ENCODE data around the gene FLNA. TPM values are rescaled to one million over a fixed set of nuclear protein-coding genes. Genes with fewer than 3 reads are reported as not detected.

The FLNA gene
- total and polyA plus RNA-seq, 2 donors (not counting 3 experiments of a cell fraction or from before 2014, with no cell fraction given) = 658 to 1,474 TPM

DNA sequence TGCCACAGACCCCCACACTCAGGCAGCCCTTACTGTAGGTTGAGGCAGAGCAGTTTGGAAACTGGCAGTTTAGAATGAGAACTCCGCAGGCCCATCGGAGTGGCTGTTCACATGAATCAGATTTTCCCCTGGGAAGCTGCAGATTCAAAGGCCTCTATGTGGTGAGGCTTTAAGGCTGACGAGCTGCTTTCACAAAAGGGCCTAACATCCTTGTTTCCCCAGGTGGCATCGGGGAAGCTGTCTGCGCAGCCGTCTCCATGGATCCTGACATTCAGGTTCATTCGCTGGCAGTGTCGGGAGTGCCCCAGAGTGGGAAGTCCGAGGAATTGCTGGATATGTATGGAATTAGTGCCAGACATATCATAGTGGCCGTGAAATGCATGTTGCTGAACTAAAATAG lies 45.1 kb downstream of the FLNA start:
- no peak for FAIRE-seq
- Histone ChIP-seq H3K4me1 (ENCODE audit: control insufficient read depth, extremely low read depth, insufficient read depth, low read length) (peaks cover 25% of the 10 kb centered on the region), H3K27ac (ENCODE audit: insufficient read depth, low read depth, low read length) (no peak overlapping the region), H2AFZ (ENCODE audit: low read depth, low read length) (no peak overlapping the region), H4K20me1 (replicated peaks; ENCODE audit: control insufficient read depth, extremely low read depth, insufficient read depth, low read length) (no peaks in the 10 kb centered on the region), H3K4me3 (replicated peaks in 1 of 3; ENCODE audit: insufficient read depth in 1 of 3, low read depth in 1 of 3, low read length in 3 of 3) (no peak overlapping the region), H3K9me3 (replicated peaks; ENCODE audit: control insufficient read depth, insufficient read depth, low read length) (no peaks in the 10 kb centered on the region), H3K9me1 (replicated peaks; ENCODE audit: control insufficient read depth, extremely low read depth, insufficient read depth, low read length) (no peaks in the 10 kb centered on the region), H3K9ac (replicated peaks; ENCODE audit: extremely low read depth, insufficient read depth, low read length) (no peak overlapping the region), H3K27me3 (ENCODE audit: control insufficient read depth in 2 of 2, insufficient read depth in 2 of 2, low read length in 2 of 2) (no peaks in the 10 kb centered on the region), H3K79me2 (ENCODE audit: control insufficient read depth, insufficient read depth, low read length) (no peaks in the 10 kb centered on the region), H3K36me3 (ENCODE audit: control insufficient read depth in 2 of 2, extremely low read depth in 1 of 2, insufficient read depth in 2 of 2, low read length in 2 of 2) (no peaks in the 10 kb centered on the region), H3K4me2 (ENCODE audit: insufficient read depth, low read length) (no peak overlapping the region)
- TF ChIP-seq JUN (IDR thresholded peaks at IDR 0.05; ENCODE audit: borderline replicate concordance, insufficient read depth, insufficient read length, low read depth) = no peak
- TF ChIP-seq POLR2AphosphoS5 (IDR thresholded peaks at IDR 0.05; ENCODE audit: insufficient read depth, low read depth, low read length) = no peak
- TF ChIP-seq, protein P1, sequence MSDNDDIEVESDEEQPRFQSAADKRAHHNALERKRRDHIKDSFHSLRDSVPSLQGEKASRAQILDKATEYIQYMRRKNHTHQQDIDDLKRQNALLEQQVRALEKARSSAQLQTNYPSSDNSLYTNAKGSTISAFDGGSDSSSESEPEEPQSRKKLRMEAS (IDR thresholded peaks at IDR 0.05; ENCODE audit: insufficient read depth, insufficient read length) = no peak
- TF ChIP-seq FOS (IDR thresholded peaks at IDR 0.05; ENCODE audit: borderline replicate concordance, insufficient read depth, low read length) = no peak
- TF ChIP-seq, protein P2, sequence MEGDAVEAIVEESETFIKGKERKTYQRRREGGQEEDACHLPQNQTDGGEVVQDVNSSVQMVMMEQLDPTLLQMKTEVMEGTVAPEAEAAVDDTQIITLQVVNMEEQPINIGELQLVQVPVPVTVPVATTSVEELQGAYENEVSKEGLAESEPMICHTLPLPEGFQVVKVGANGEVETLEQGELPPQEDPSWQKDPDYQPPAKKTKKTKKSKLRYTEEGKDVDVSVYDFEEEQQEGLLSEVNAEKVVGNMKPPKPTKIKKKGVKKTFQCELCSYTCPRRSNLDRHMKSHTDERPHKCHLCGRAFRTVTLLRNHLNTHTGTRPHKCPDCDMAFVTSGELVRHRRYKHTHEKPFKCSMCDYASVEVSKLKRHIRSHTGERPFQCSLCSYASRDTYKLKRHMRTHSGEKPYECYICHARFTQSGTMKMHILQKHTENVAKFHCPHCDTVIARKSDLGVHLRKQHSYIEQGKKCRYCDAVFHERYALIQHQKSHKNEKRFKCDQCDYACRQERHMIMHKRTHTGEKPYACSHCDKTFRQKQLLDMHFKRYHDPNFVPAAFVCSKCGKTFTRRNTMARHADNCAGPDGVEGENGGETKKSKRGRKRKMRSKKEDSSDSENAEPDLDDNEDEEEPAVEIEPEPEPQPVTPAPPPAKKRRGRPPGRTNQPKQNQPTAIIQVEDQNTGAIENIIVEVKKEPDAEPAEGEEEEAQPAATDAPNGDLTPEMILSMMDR (IDR thresholded peaks at IDR 0.05; ENCODE audit: extremely low read depth in 1 of 2, insufficient read depth in 1 of 2, low read depth in 1 of 2, low read length in 2 of 2) = no peak
- no peak for DNase-seq (ENCODE audit: low read depth, low spot score)
- no TSS peak for BruUV-seq (replicated peaks)
- dilution Hi-C loops (cut with MboI; ENCODE audit: extremely low pct_ligation_motif_present, low sequenced_read_pairs) = no loop called here
- CTCF ChIA-PET = no interaction called here
- intact Hi-C loops (cut with micrococcal nuclease) = no loop called here
- POLR2A ChIA-PET = no interaction called here

DNA sequence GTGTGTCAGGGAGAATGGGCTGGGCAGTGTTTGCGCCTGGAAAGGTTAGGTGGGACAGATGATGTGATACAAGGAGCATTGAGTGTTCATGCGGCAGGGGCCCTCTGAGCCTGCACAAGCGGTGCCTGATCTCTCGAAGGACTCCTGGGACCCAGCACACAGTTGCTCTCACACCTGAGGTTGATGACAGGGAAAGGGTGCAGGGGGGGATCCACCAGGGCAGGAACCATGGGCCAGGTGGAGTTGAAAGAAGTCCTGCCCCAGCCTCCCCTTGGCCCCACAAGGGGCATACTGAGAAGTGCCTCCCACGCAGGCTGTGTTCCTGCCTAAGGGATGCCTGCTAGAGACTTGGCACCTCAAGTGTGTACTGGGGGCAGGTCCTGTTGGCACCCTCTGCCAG lies 45.8 kb downstream of the FLNA start:
- intact Hi-C loops (cut with micrococcal nuclease) = no loop called here
- BruUV-seq (replicated peaks) = no TSS peak
- Histone ChIP-seq H3K27ac (ENCODE audit: insufficient read depth, low read depth, low read length) (no peak overlapping the region), H3K4me2 (ENCODE audit: insufficient read depth, low read length) (no peak overlapping the region), H3K9ac (replicated peaks; ENCODE audit: extremely low read depth, insufficient read depth, low read length) (no peak overlapping the region), H3K79me2 (ENCODE audit: control insufficient read depth, insufficient read depth, low read length) (no peaks in the 10 kb centered on the region), H3K9me1 (replicated peaks; ENCODE audit: control insufficient read depth, extremely low read depth, insufficient read depth, low read length) (no peaks in the 10 kb centered on the region), H3K4me1 (ENCODE audit: control insufficient read depth, extremely low read depth, insufficient read depth, low read length) (peaks cover 20% of the 10 kb centered on the region), H3K9me3 (replicated peaks; ENCODE audit: control insufficient read depth, insufficient read depth, low read length) (no peaks in the 10 kb centered on the region), H3K4me3 (replicated peaks in 1 of 3; ENCODE audit: insufficient read depth in 1 of 3, low read depth in 1 of 3, low read length in 3 of 3) (no peak overlapping the region), H2AFZ (ENCODE audit: low read depth, low read length) (no peak overlapping the region), H3K27me3 (ENCODE audit: control insufficient read depth in 2 of 2, insufficient read depth in 2 of 2, low read length in 2 of 2) (no peaks in the 10 kb centered on the region), H4K20me1 (replicated peaks; ENCODE audit: control insufficient read depth, extremely low read depth, insufficient read depth, low read length) (no peaks in the 10 kb centered on the region), H3K36me3 (ENCODE audit: control insufficient read depth in 2 of 2, extremely low read depth in 1 of 2, insufficient read depth in 2 of 2, low read length in 2 of 2) (no peaks in the 10 kb centered on the region)
- FAIRE-seq = no peak
- ChIA-PET CTCF (no interaction called here), POLR2A (no interaction called here)
- dilution Hi-C loops (cut with MboI; ENCODE audit: extremely low pct_ligation_motif_present, low sequenced_read_pairs) = no loop called here
- no peak for DNase-seq (ENCODE audit: low read depth, low spot score)
- no peak for TF ChIP-seq FOS (IDR thresholded peaks at IDR 0.05; ENCODE audit: borderline replicate concordance, insufficient read depth, low read length)
- TF ChIP-seq POLR2AphosphoS5 (IDR thresholded peaks at IDR 0.05; ENCODE audit: insufficient read depth, low read depth, low read length) = no peak
- no peak for TF ChIP-seq JUN (IDR thresholded peaks at IDR 0.05; ENCODE audit: borderline replicate concordance, insufficient read depth, insufficient read length, low read depth)
- no peak for TF ChIP-seq GATA2 (IDR thresholded peaks at IDR 0.05; ENCODE audit: insufficient read depth, insufficient read length, low read depth, low read length)
- TF ChIP-seq POLR2A (IDR thresholded peaks at IDR 0.05; ENCODE audit: low read depth, low read length) = no peak
- TF ChIP-seq MYC (IDR thresholded peaks at IDR 0.05; ENCODE audit: low read depth, low read length) = no peak
- TF ChIP-seq, protein P1 (IDR thresholded peaks at IDR 0.05; ENCODE audit: insufficient read depth, insufficient read length) = no peak
- TF ChIP-seq EZH2 (IDR thresholded peaks at IDR 0.05; ENCODE audit: borderline replicate concordance, low read depth, low read length, severe bottlenecking) = no peak
- TF ChIP-seq, protein P2 (IDR thresholded peaks at IDR 0.05; ENCODE audit: extremely low read depth in 1 of 2, insufficient read depth in 1 of 2, low read depth in 1 of 2, low read length in 2 of 2) = no peak
